Stimulated activated naive B cell treated with anti-CD40 and anti-IgM and Interleukin-4, amounts not matched to agents 10 μg/mL and 1 μg/mL and 100 μg/mL, for 72 hours (primary cell): ENCODE measurements around the gene PCDHAC1.

Source experiments
- ATAC-seq, 2 donors: fragments of 150-1000 bp; cut with Tn5 transposase; replicated peaks; 2 replicates each; pipeline ENCODE4 v1.10.0; 2021; ENCODE audit warnings: moderate library complexity in 1 of 2
- DNase-seq: peaks from one replicate; pipeline ENCODE4 v3.0.0; 2021
- H3K27ac Mint-ChIP-seq: one replicate; pipeline ENCODE4 v1.8.0; 2022; ENCODE audit warnings: mild to moderate bottlenecking, mixed read lengths
- H3K27me3 Mint-ChIP-seq, 2 donors: one replicate each; pipeline ENCODE4 v1.8.0; 2022; ENCODE audit warnings: mixed read lengths in 2 of 2
- H3K36me3 Mint-ChIP-seq, 2 donors: one replicate each; pipeline ENCODE4 v1.8.0; 2022; ENCODE audit warnings: mixed read lengths in 2 of 2, mild to moderate bottlenecking in 1 of 2
- H3K4me1 Mint-ChIP-seq, 2 donors: one replicate each; pipeline ENCODE4 v1.8.0; 2022; ENCODE audit warnings: mixed read lengths in 2 of 2, mild to moderate bottlenecking in 1 of 2
- H3K4me3 Mint-ChIP-seq, 2 donors: one replicate each; pipeline ENCODE4 v1.8.0; 2022; ENCODE audit warnings: mild to moderate bottlenecking in 2 of 2, mixed read lengths in 2 of 2, moderate library complexity in 1 of 2
- H3K9me3 Mint-ChIP-seq, 2 donors: one replicate each; pipeline ENCODE4 v1.8.0; 2022; ENCODE audit warnings: mixed read lengths in 2 of 2, mild to moderate bottlenecking in 1 of 2

The PCDHAC1 gene

GRCh38 chr5:140951636-140952035 is 25.5 kb downstream of the PCDHAC1 start:
- no peaks in the 10 kb centered on the region for H3K36me3 Mint-ChIP-seq
- no peaks in the 10 kb centered on the region for H3K4me1 Mint-ChIP-seq
- no peak overlapping the region for H3K27ac Mint-ChIP-seq
- ATAC-seq (no peak), DNase-seq (no peak)
- H3K4me3 Mint-ChIP-seq, result no peak overlapping the region
- H3K27me3 Mint-ChIP-seq, result no peaks in the 10 kb centered on the region
- H3K9me3 Mint-ChIP-seq, result peaks cover 0 to 3% of the 10 kb centered on the region in 2 donors

GRCh38 chr5:140953234-140953633 is 27.1 kb downstream of the PCDHAC1 start:
- Mint-ChIP-seq H3K27me3 (no peaks in the 10 kb centered on the region), H3K27ac (no peak overlapping the region), H3K9me3 (peaks cover 0 to 3% of the 10 kb centered on the region in 2 donors), H3K4me1 (no peaks in the 10 kb centered on the region), H3K4me3 (no peak overlapping the region), H3K36me3 (no peaks in the 10 kb centered on the region)
- ATAC-seq, result no peak
- DNase-seq, result no peak

GRCh38 chr5:140962190-140962589 is 36.1 kb downstream of the PCDHAC1 start:
- ATAC-seq (no peak), DNase-seq (no peak)
- Mint-ChIP-seq H3K4me3 (no peak overlapping the region), H3K4me1 (peaks cover 0 to 2% of the 10 kb centered on the region in 2 donors), H3K9me3 (no peaks in the 10 kb centered on the region), H3K27ac (no peak overlapping the region), H3K27me3 (peaks cover 18 to 35% of the 10 kb centered on the region in 2 donors), H3K36me3 (no peaks in the 10 kb centered on the region)

GRCh38 chr5:140964356-140964755 is 38.3 kb downstream of the PCDHAC1 start:
- no peaks in the 10 kb centered on the region for H3K9me3 Mint-ChIP-seq
- no peak overlapping the region for H3K27ac Mint-ChIP-seq
- ATAC-seq, result no peak
- DNase-seq, result no peak
- H3K27me3 Mint-ChIP-seq, result peaks cover 27 to 47% of the 10 kb centered on the region in 2 donors
- no peaks in the 10 kb centered on the region for H3K36me3 Mint-ChIP-seq
- H3K4me3 Mint-ChIP-seq, result no peak overlapping the region
- peaks cover 0 to 2% of the 10 kb centered on the region in 2 donors for H3K4me1 Mint-ChIP-seq

GRCh38 chr5:140965905-140966292 is 39.8 kb downstream of the PCDHAC1 start:
- peak overlapping the region in 1 of 2 donors; percentile 19 for H3K4me3 Mint-ChIP-seq
- H3K4me1 Mint-ChIP-seq, result peaks cover 0 to 2% of the 10 kb centered on the region in 2 donors
- peak overlapping the region; percentile 11 for H3K27ac Mint-ChIP-seq
- ATAC-seq (no peak), DNase-seq (no peak)
- H3K27me3 Mint-ChIP-seq, result peaks cover 27 to 47% of the 10 kb centered on the region in 2 donors
- H3K9me3 Mint-ChIP-seq, result no peaks in the 10 kb centered on the region
- H3K36me3 Mint-ChIP-seq, result no peaks in the 10 kb centered on the region

GRCh38 chr5:140966293-140967225 is 40.5 kb downstream of the PCDHAC1 start, which contains the start of gene PCDHAC2:
Gene PCDHAC2, plus strand, starts transcription at chr5:140966476. Its CDS starts 291 bp downstream, at chr5:140966767.
- Mint-ChIP-seq H3K4me3 (peak within 1 kb of the TSS in 1 of 2 donors; percentile 19), H3K27me3 (peaks cover 27 to 47% of the 10 kb centered on the region in 2 donors), H3K9me3 (no peaks in the 10 kb centered on the region), H3K4me1 (peaks cover 0 to 2% of the 10 kb centered on the region in 2 donors), H3K27ac (peak within 1 kb of the TSS; percentile 11), H3K36me3 (no peaks in the 10 kb centered on the region)
- DNase-seq (no peak), ATAC-seq (no peak)

GRCh38 chr5:140967226-140967893 is 41.3 kb downstream of the PCDHAC1 start:
- H3K36me3 Mint-ChIP-seq, result no peaks in the 10 kb centered on the region
- H3K27me3 Mint-ChIP-seq, result peaks cover 27 to 47% of the 10 kb centered on the region in 2 donors
- DNase-seq (no peak), ATAC-seq (no peak)
- H3K9me3 Mint-ChIP-seq, result no peaks in the 10 kb centered on the region
- peaks cover 0 to 2% of the 10 kb centered on the region in 2 donors for H3K4me1 Mint-ChIP-seq
- H3K27ac Mint-ChIP-seq, result no peak overlapping the region
- H3K4me3 Mint-ChIP-seq, result no peak overlapping the region

- no peak overlapping the region for H3K27ac Mint-ChIP-seq
- H3K36me3 Mint-ChIP-seq, result no peaks in the 10 kb centered on the region
- H3K9me3 Mint-ChIP-seq, result no peaks in the 10 kb centered on the region
- DNase-seq (no peak), ATAC-seq (no peak)
- H3K27me3 Mint-ChIP-seq, result peaks cover 22 to 38% of the 10 kb centered on the region in 2 donors
- peaks cover 0 to 2% of the 10 kb centered on the region in 2 donors for H3K4me1 Mint-ChIP-seq
- H3K4me3 Mint-ChIP-seq, result no peak overlapping the region
These were observed 43.8 kb downstream of the PCDHAC1 start for GRCh38 chr5:140969880-140970279.

- ATAC-seq (no peak), DNase-seq (no peak)
- no peak overlapping the region for H3K27ac Mint-ChIP-seq
- H3K4me1 Mint-ChIP-seq, result no peaks in the 10 kb centered on the region
- H3K4me3 Mint-ChIP-seq, result no peak overlapping the region
- H3K36me3 Mint-ChIP-seq, result no peaks in the 10 kb centered on the region
- no peaks in the 10 kb centered on the region for H3K9me3 Mint-ChIP-seq
- H3K27me3 Mint-ChIP-seq, result peaks cover 6 to 9% of the 10 kb centered on the region in 2 donors
These were observed 47.5 kb downstream of the PCDHAC1 start for GRCh38 chr5:140973550-140973949.

- H3K4me3 Mint-ChIP-seq, result no peak overlapping the region
- H3K36me3 Mint-ChIP-seq, result no peaks in the 10 kb centered on the region
- DNase-seq (no peak), ATAC-seq (no peak)
- no peaks in the 10 kb centered on the region for H3K9me3 Mint-ChIP-seq
- H3K4me1 Mint-ChIP-seq, result no peaks in the 10 kb centered on the region
- H3K27me3 Mint-ChIP-seq, result peaks cover 6 to 9% of the 10 kb centered on the region in 2 donors
- no peak overlapping the region for H3K27ac Mint-ChIP-seq
These were observed 50.9 kb downstream of the PCDHAC1 start for GRCh38 chr5:140977003-140977402.

- Mint-ChIP-seq H3K36me3 (no peaks in the 10 kb centered on the region), H3K9me3 (no peaks in the 10 kb centered on the region), H3K27ac (no peak overlapping the region), H3K4me1 (no peaks in the 10 kb centered on the region), H3K4me3 (no peak overlapping the region), H3K27me3 (peaks cover 6 to 9% of the 10 kb centered on the region in 2 donors)
- ATAC-seq (no peak), DNase-seq (no peak)
These were observed 52.2 kb downstream of the PCDHAC1 start for GRCh38 chr5:140978260-140978659.

GRCh38 chr5:140978983-140979382 is 52.9 kb downstream of the PCDHAC1 start:
- no peak for DNase-seq
- ATAC-seq, result no peak
- Mint-ChIP-seq H3K36me3 (no peaks in the 10 kb centered on the region), H3K27me3 (peaks cover 6 to 9% of the 10 kb centered on the region in 2 donors), H3K4me1 (no peaks in the 10 kb centered on the region), H3K4me3 (no peak overlapping the region), H3K27ac (no peak overlapping the region), H3K9me3 (no peaks in the 10 kb centered on the region)
